HG03565 (cell line): ENCODE data around the gene COPS9.
A peak's percentile ranks its signal among the peaks of the same experiment; 100 is the strongest.

Experiments used
- ATAC-seq: cut with Tn5 transposase; IDR thresholded peaks from one replicate; pipeline ENCODE4 v1.9.1; 2021; ENCODE audit warnings: mild to moderate bottlenecking, moderate library complexity; ENCODE audit not compliant: unreplicated experiment

COPS9 gene

DNA sequence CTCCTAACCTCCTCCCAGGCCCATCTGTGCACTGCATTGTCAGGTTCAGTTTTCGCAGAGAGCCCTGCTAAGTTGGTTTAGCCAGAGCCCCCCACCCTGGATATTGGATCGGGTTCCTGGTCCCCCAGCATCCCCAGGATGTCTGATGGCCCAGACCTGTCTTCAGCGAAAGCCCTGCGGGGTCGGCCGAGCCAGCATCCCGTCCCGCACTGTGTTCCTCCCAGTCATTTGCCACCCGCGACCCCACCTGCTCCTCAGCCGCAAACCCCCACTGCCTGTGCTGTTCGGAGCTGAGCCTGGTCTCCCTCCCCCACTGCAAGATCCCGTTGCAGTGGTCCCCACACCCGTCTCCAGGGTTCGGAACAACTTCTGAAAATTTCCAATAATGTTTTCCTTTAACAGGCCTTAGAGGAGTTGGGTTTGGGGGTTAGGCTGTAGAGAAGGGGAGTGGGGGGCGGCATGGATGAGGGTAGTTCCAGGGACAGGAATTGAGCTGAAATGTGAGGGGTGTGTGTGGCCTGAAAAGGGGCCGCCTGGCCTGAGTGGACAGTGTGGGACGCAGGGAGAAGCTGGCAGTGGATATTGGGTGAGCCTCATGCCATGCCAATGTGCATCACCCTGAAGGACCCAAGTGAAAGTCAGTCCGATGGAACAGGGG lies 1.6 kb upstream of the COPS9 start:
- ATAC-seq: no peak

DNA sequence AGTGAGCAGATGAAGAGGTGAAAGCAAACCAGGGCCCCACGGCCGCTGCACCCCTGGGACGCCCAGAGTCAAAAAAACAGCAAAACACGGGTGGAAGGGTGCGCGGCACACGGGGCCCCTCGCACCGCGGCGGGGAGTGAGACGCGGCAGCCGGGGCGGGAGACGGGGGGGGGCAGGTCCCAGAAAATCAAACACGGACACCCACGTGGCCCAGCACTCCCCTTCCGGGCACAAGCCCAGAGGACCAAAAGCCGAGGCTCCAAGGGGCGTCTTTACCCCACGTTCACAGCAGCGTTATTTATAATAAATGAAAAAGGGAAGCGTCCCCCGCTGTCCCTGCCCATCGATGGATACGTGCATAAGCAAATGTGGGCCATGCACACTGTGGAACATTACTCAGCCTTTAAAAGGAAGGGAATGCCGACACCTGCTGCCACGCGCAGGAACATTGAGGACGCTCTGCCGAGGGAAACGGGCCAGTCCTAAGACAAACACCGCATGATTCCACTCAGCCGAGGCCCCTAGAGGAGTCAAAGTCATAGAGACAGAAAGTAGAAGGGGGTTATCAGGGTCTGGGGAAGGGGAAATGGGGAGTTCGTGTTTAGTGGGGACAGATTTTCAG lies 677 bp upstream of the COPS9 start:
- no peak for ATAC-seq

GRCh38 chr2:240135706-240136012 lies 446 bp downstream of the COPS9 start:
- ATAC-seq: peak; percentile 6

GRCh38 chr2:240134956-240135520 lies 1.1 kb downstream of the COPS9 start:
- ATAC-seq: no peak

GRCh38 chr2:240134466-240134865 lies 1.6 kb downstream of the COPS9 start:
- no peak for ATAC-seq

DNA sequence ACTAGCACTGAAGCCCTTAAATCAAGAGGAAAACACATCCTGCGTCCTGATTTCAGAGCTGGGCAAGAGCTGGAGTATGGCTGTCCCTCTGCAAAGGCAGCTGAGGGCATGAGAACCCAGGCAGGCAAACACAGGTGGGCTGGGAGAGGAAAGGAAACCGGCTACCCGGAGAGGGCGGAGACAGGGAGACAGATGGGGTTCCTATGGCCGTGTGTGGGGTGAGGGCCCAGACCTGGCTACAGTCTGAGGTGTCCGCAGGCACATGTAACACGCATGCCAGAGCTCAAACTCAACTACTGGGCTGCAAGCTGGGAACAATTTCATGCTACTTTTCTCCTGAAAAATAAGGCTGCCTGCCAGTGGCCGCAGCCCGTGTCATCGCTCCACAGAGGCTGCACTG lies 2.7 kb downstream of the COPS9 start:
- no peak for ATAC-seq

- ATAC-seq: no peak
Observed at GRCh38 chr2:240132651-240132980, 3.5 kb downstream of the COPS9 start.

DNA sequence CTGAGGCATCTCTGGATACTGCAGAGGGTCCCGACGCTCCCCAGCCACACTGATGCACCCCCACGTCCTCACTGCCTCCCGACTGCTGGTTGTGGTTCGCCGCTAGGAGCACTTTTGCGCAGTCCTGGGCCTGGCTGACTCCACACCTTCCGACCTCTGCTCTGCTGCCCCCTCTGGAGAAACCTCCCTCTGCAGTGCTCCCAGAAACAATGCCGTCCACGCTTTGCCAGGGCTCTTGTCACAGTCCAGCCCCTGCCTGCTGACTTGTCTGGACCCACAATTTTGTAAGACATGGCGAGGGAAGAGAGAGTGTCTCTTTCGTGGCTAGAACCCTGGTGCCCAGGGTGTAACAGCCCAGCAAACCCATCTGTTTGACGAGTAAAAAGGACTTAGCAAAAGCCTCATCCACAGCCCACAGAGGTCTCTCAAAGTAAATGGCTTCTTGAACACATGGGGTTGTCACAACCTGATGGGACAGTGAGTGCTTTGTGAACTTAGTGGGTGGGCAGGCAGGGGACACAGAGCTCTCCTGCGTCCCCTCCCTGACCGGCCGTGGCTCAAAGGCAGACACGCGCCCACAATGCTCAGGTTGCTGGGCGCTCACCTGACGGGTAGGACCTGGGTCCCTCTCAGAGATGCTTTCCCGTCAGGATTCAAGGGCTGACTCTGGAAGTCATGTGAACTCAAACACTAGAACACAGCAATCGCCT lies 4.0 kb downstream of the COPS9 start:
- no peak for ATAC-seq

GRCh38 chr2:240131296-240131695 lies 4.8 kb downstream of the COPS9 start:
- ATAC-seq: no peak

- ATAC-seq: no peak
Observed at GRCh38 chr2:240130393-240131195, 5.5 kb downstream of the COPS9 start.

DNA sequence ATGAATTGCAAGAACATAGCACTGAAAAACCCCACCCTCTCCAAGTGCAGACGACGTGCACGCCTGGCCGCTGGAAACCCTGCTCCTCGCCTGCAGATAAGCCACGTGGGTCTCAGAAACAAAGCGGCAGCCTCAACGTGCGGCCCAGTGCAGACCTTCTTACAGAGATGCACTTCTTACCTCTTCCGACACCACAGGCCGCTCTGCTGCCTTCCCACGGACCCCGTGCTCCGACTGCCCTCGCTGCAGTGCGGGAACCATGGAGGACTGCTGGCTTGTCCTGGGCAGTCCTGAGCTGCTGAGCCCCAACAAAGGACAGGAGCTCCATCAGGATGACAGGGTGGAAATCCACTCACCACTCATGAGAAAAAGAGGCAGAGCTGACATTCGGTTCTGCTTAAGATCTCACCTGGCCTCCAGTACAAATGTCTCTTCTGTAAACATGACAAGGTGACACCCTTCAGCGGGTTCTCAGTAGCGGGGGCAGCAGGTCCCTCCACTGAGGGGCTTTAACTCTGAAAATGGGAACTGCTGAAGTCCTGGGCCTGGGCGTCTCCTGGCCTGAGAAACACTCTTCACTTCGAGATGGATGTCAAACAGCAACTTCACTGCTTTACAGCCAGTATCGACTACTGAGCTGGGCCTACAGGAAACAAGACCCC lies 6.2 kb downstream of the COPS9 start:
- no peak for ATAC-seq

DNA sequence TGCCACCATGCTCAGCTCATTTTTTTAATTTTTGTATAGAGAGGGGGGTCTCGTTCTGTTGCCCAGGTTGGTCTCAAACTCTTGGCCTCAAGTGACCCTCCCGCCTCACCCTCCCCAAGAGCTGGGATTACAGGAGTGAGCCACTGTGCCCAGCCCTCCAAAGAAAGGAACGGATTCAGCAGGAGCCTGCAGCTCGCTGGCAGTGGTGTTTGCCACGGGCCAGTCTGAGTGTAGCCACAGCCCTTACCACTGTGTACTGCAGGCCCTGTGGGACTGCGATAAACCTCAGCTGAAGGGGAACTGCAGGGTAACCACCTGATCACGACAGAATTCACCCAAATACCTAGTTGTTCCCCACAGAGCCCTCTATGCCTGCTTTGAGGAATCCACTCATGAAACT lies 6.8 kb downstream of the COPS9 start:
- no peak for ATAC-seq

DNA sequence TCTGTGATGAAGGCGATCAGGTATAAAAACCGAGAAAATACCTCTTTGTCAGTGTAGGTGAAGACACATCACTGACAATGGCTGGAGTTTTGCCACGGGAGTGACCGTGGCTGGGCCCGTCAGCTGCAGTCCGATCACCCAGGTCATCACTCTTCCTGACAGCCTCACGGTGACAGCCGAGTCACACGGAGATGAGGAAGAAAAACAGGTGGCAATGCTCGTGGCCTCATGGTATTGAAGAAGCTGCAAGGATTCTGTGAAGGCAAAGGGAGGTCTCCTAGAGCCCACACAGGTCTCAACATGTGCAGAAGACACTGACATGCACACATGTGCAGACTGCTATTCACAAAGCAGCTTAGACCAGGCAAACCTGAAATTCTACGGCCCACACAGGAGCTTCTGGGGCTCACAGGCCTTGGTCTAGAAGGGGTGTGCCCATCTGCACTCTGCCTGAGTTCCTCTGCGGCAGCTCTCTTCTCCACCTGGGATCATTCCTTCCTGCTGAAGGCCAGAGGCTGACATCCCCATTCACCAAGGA lies 7.4 kb downstream of the COPS9 start:
- no peak for ATAC-seq

DNA sequence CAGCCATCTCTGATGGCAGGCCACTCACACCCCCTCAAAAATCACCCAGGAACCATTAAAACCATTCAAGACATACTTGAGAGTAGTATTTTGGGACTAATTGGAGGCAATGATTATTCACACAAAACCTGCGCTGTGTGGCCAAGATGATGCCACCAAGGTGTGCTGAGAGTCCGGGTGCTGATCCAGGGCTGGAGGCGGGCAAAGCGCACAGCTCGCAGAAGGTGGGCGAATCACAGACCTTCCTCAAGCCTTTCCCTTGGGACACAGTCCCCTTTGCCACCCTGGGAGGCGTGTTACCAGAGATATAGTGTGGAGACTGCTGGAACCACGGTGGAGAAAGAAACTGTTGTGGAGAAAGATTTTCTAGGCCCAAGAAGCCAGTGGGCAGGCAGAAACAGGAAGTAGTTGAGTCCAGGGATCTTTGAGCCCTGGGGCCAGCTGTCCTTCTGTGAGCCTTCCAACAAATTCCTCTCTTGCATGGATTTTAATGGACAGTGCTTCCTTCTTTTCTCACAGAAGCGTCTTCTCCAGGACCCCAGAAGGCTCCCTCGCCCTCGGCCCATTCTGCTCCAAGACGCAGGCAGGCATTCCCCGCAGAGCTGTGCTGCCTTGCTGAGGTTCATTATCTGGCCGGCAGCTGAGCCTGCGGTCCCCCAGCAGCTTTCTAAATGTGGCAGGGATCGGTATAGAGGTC lies 8.0 kb downstream of the COPS9 start:
- ATAC-seq: no peak

- no peak for ATAC-seq
Observed at GRCh38 chr2:240127191-240127750, 8.8 kb downstream of the COPS9 start.

DNA sequence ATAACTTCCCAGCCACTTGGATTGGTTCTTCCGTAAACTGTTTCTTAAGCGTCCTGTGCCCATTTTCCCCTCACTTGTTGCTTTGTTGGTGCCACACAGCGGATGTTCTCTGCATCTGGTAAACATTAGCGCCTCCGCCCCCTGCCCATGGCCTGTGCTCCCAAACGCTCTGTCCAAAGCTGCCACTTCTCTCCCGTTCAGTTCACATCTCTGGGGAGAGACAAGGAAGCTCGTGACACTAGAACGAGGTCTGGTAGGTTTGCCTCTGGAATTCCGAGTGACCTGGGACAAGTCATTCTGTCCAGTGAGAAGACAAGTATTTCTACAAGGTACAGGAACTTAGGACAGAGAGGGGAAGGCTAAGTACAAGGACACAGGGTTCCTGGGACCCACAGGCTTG lies 9.4 kb downstream of the COPS9 start:
- no peak for ATAC-seq

- ATAC-seq: no peak
Observed at GRCh38 chr2:240125742-240126141, 10.4 kb downstream of the COPS9 start.

- ATAC-seq: no peak
Observed at GRCh38 chr2:240124651-240125030, 11.5 kb downstream of the COPS9 start.

- ATAC-seq: no peak
Observed at GRCh38 chr2:240123821-240124650, 12.1 kb downstream of the COPS9 start.
